GM21723 (cell line): ENCODE results near the gene FGF5.

Source experiments
- ATAC-seq: cut with Tn5 transposase; IDR thresholded peaks from one replicate; pipeline ENCODE4 v1.9.1; 2021; ENCODE audit warnings: mild to moderate bottlenecking, moderate library complexity; ENCODE audit not compliant: unreplicated experiment

The FGF5 gene

GRCh38 chr4:80335226-80335553 lies 68.7 kb downstream of the FGF5 start:
- no peak for ATAC-seq

- peak; percentile 98 for ATAC-seq
Observed at GRCh38 chr4:80335554-80336358, 69.3 kb downstream of the FGF5 start, which contains the start of gene CFAP299. TSS of gene CFAP299 (plus strand) at chr4:80335730.

- ATAC-seq, result no peak
Observed at GRCh38 chr4:80336582-80336981, 70.1 kb downstream of the FGF5 start.

- ATAC-seq, result no peak
Observed at GRCh38 chr4:80340036-80340435, 73.6 kb downstream of the FGF5 start.
